ENCODE results near the gene HYI.

Gene HYI

GRCh38 chr1:43444151-43444828 is 9.4 kb downstream of the HYI start:
- no peak for DNase-seq

GRCh38 chr1:43443197-43443946 is 10.4 kb downstream of the HYI start:
- DNase-seq: no peak

GRCh38 chr1:43442756-43443155 is 11.0 kb downstream of the HYI start:
- no peak for DNase-seq

- no peak for DNase-seq
Observed at GRCh38 chr1:43441894-43442637, 11.7 kb downstream of the HYI start.

GRCh38 chr1:43441166-43441893 is 12.4 kb downstream of the HYI start:
- DNase-seq: no peak

- no peak for DNase-seq
Observed at GRCh38 chr1:43440358-43440757, 13.4 kb downstream of the HYI start.

GRCh38 chr1:43439781-43440180 is 13.9 kb downstream of the HYI start:
- no peak for DNase-seq

- no peak for DNase-seq
Observed at GRCh38 chr1:43438953-43439581, 14.7 kb downstream of the HYI start.

- DNase-seq: no peak
Observed at GRCh38 chr1:43438576-43438952, 15.2 kb downstream of the HYI start.

- DNase-seq: no peak
Observed at GRCh38 chr1:43438006-43438405, 15.7 kb downstream of the HYI start.

GRCh38 chr1:43437031-43437973 is 16.4 kb downstream of the HYI start:
- no peak for DNase-seq

- no peak for DNase-seq
Observed at GRCh38 chr1:43436371-43436770, 17.4 kb downstream of the HYI start.

- DNase-seq: no peak
Observed at GRCh38 chr1:43435146-43436145, 18.3 kb downstream of the HYI start.

GRCh38 chr1:43434256-43434655 is 19.5 kb downstream of the HYI start:
- no peak for DNase-seq

- DNase-seq: no peak
Observed at GRCh38 chr1:43432907-43433306, 20.8 kb downstream of the HYI start.

- no peak for DNase-seq
Observed at GRCh38 chr1:43432171-43432860, 21.4 kb downstream of the HYI start.

GRCh38 chr1:43431676-43432075 is 22.1 kb downstream of the HYI start:
- no peak for DNase-seq

GRCh38 chr1:43430831-43431230 is 22.9 kb downstream of the HYI start:
- no peak for DNase-seq

GRCh38 chr1:43427941-43428340 is 25.8 kb downstream of the HYI start:
- DNase-seq: no peak

- DNase-seq: no peak
Observed at GRCh38 chr1:43427524-43427923, 26.2 kb downstream of the HYI start.
